Measurements from ENCODE around the gene PCDHB15. TPM values are rescaled to one million over a fixed set of nuclear protein-coding genes. Genes with fewer than 3 reads are reported as not detected.
"Not testable (repeated sequence)": the region's sequence is repeated elsewhere in the genome, so short reads cannot be mapped to it uniquely, and the experiment has no call there.

PCDHB15 gene
- total RNA-seq, 3 donors from 2014 or later = 0.08 TPM; not detected in 2

GRCh38 chr5:141224844-141225243 lies 20.4 kb upstream of the PCDHB15 start:
- H3K36me3 Mint-ChIP-seq (ENCODE audit: insufficient read depth) = not testable (repeated sequence)

GRCh38 chr5:141225421-141225820 lies 19.8 kb upstream of the PCDHB15 start:
- peaks cover 36% of the 10 kb centered on the region for H3K27me3 Mint-ChIP-seq (ENCODE audit: low read depth)
- ATAC-seq = not testable (repeated sequence)

More at GRCh38 chr5:141224844-141225243, 20.4 kb upstream of the PCDHB15 start:
- not testable (repeated sequence) for H3K4me3 Mint-ChIP-seq; ATAC-seq; H3K4me1 Mint-ChIP-seq (ENCODE audit: low read depth); DNase-seq
- H3K27me3 Mint-ChIP-seq (ENCODE audit: low read depth) = peaks cover 38% of the 10 kb centered on the region
- peaks cover 18% of the 10 kb centered on the region for H3K9me3 Mint-ChIP-seq

GRCh38 chr5:141234109-141234667 lies 11.0 kb upstream of the PCDHB15 start:
- Mint-ChIP-seq H3K36me3 (ENCODE audit: insufficient read depth) (peaks cover 5% of the 10 kb centered on the region), H3K4me1 (ENCODE audit: low read depth) (no peaks in the 10 kb centered on the region), H3K27me3 (ENCODE audit: low read depth) (peaks cover 35% of the 10 kb centered on the region), H3K4me3 (no peak overlapping the region), H3K9me3 (peaks cover 47% of the 10 kb centered on the region)
- ATAC-seq (no peak), DNase-seq (no peak)

More at GRCh38 chr5:141225421-141225820, 19.8 kb upstream of the PCDHB15 start:
- H3K9me3 Mint-ChIP-seq = peaks cover 15% of the 10 kb centered on the region
- not testable (repeated sequence) for H3K4me3 Mint-ChIP-seq; H3K36me3 Mint-ChIP-seq (ENCODE audit: insufficient read depth); DNase-seq; H3K4me1 Mint-ChIP-seq (ENCODE audit: low read depth)

DNA sequence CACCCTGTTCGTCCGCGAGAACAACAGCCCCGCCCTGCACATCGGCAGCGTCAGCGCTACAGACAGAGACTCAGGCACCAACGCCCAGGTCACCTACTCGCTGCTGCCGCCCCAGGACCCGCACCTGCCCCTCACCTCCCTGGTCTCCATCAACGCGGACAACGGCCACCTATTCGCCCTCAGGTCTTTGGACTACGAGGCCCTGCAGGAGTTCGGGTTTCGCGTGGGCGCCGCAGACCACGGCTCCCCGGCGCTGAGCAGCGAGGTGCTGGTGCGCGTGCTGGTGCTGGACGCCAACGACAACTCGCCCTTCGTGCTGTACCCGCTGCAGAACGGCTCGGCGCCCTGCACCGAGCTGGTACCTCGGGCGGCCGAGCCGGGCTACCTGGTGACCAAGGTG lies 9.3 kb upstream of the PCDHB15 start:
- H3K4me3 Mint-ChIP-seq; DNase-seq; H3K4me1 Mint-ChIP-seq (ENCODE audit: low read depth); ATAC-seq: not testable (repeated sequence)
- peaks cover 12% of the 10 kb centered on the region for H3K36me3 Mint-ChIP-seq (ENCODE audit: insufficient read depth)
- peaks cover 63% of the 10 kb centered on the region for H3K9me3 Mint-ChIP-seq
- peaks cover 53% of the 10 kb centered on the region for H3K27me3 Mint-ChIP-seq (ENCODE audit: low read depth)

GRCh38 chr5:141236516-141237313 lies 8.5 kb upstream of the PCDHB15 start:
- DNase-seq = no peak
- Mint-ChIP-seq H3K4me1 (ENCODE audit: low read depth) (no peaks in the 10 kb centered on the region), H3K36me3 (ENCODE audit: insufficient read depth) (peaks cover 12% of the 10 kb centered on the region), H3K4me3 (no peak overlapping the region), H3K9me3 (peaks cover 57% of the 10 kb centered on the region), H3K27me3 (ENCODE audit: low read depth) (peaks cover 56% of the 10 kb centered on the region)
- ATAC-seq = no peak

GRCh38 chr5:141241496-141241895 lies 3.7 kb upstream of the PCDHB15 start:
- ATAC-seq (no peak), DNase-seq (no peak)
- Mint-ChIP-seq H3K9me3 (peaks cover 53% of the 10 kb centered on the region), H3K4me3 (no peak overlapping the region), H3K4me1 (ENCODE audit: low read depth) (no peaks in the 10 kb centered on the region), H3K36me3 (ENCODE audit: insufficient read depth) (peaks cover 9% of the 10 kb centered on the region), H3K27me3 (ENCODE audit: low read depth) (peaks cover 60% of the 10 kb centered on the region)

- not testable (repeated sequence) for ATAC-seq; H3K4me3 Mint-ChIP-seq; H3K4me1 Mint-ChIP-seq (ENCODE audit: low read depth); DNase-seq; H3K36me3 Mint-ChIP-seq (ENCODE audit: insufficient read depth)
- H3K9me3 Mint-ChIP-seq = peaks cover 60% of the 10 kb centered on the region
- H3K27me3 Mint-ChIP-seq (ENCODE audit: low read depth) = peaks cover 31% of the 10 kb centered on the region
These were observed 1.8 kb downstream of the PCDHB15 start for GRCh38 chr5:141246971-141247370.

GRCh38 chr5:141247434-141247833 lies 2.2 kb downstream of the PCDHB15 start:
- not testable (repeated sequence) for H3K4me3 Mint-ChIP-seq; DNase-seq; H3K36me3 Mint-ChIP-seq (ENCODE audit: insufficient read depth); ATAC-seq; H3K4me1 Mint-ChIP-seq (ENCODE audit: low read depth)
- H3K9me3 Mint-ChIP-seq = peaks cover 62% of the 10 kb centered on the region
- peaks cover 27% of the 10 kb centered on the region for H3K27me3 Mint-ChIP-seq (ENCODE audit: low read depth)

GRCh38 chr5:141250576-141250975 lies 5.4 kb downstream of the PCDHB15 start:
- H3K27me3 Mint-ChIP-seq (ENCODE audit: low read depth) = peaks cover 9% of the 10 kb centered on the region
- DNase-seq (no peak), ATAC-seq (no peak)
- H3K36me3 Mint-ChIP-seq (ENCODE audit: insufficient read depth) = peaks cover 3% of the 10 kb centered on the region
- peaks cover 61% of the 10 kb centered on the region for H3K9me3 Mint-ChIP-seq
- no peak overlapping the region for H3K4me3 Mint-ChIP-seq
- H3K4me1 Mint-ChIP-seq (ENCODE audit: low read depth) = no peaks in the 10 kb centered on the region

DNA sequence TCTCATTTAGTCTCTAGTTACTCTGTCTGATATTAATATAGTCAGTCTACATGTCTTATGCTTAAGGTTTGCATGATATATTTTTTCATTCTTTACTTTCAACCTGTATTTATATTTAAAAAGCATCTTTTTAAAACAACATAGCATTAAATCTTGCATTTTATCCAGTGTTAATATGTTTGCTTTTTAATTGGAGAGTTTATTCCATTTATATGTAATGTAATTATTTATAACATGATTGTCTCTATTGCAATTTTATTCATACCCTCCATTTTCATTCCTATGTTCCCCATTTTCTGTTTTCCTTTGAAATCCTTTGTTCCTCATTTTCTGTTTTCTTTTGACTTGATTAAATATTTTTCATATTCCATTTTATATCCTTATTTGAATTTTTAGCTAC lies 13.3 kb downstream of the PCDHB15 start:
- Mint-ChIP-seq H3K36me3 (ENCODE audit: insufficient read depth) (peaks cover 17% of the 10 kb centered on the region), H3K27me3 (ENCODE audit: low read depth) (no peaks in the 10 kb centered on the region), H3K4me3 (no peak overlapping the region), H3K4me1 (ENCODE audit: low read depth) (no peaks in the 10 kb centered on the region), H3K9me3 (peaks cover 60% of the 10 kb centered on the region)
- no peak for DNase-seq
- no peak for ATAC-seq

DNA sequence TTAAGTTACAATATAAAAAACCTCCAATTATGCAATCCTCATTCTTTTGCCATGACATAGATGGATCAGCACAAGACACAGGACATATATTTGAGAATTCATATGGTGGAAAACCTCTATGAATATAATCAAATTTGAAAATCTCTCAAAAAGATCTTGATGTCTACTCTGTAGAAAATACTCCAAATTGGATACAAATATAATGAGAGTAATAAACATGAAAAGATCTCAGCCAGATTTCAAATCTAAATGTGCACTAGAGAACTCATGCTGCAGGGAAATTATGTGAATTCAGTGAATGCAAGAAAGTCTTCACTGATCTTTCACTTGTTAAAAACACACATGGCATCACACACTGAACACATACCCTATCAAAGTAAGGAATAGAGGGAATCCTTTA lies 13.8 kb downstream of the PCDHB15 start:
- H3K4me3 Mint-ChIP-seq = no peak overlapping the region
- no peaks in the 10 kb centered on the region for H3K4me1 Mint-ChIP-seq (ENCODE audit: low read depth)
- DNase-seq (no peak), ATAC-seq (no peak)
- H3K27me3 Mint-ChIP-seq (ENCODE audit: low read depth) = no peaks in the 10 kb centered on the region
- H3K9me3 Mint-ChIP-seq = peaks cover 63% of the 10 kb centered on the region
- peaks cover 18% of the 10 kb centered on the region for H3K36me3 Mint-ChIP-seq (ENCODE audit: insufficient read depth)

DNA sequence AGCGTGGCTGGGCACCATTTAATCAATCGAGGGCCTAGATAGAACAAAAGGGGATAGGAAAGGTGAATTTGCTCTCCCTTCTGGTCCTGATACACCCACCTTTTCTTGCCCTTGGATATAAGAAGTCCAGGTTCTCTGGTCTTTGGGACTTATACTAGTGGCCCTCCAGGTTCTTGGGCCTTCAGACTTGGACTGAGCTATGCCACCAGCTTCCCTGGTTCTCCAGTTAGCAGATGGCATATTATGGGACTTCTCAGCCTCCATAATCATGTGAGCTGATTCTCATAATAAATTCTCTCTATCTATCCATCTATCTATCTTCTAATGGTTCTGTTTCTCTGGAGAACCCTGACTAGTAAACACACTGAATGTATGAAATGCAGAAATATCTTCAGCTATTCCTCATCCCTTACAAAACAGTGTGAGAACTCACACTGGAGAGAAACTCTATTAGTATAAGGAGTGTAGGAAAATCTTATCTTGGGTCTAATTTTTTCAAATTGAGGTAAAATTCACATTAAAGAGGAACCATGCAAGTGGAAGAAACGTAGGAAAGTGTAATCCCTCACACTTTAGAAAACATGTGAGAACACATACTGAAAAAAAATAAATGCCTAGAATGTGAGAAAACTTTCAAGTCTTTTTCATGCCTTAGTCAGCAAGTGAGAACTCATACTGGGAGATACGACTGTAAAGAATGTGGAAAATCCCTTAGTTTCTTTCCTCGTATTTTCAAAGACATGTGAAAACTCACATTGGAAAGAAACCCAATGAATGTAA lies 15.5 kb downstream of the PCDHB15 start:
- peaks cover 21% of the 10 kb centered on the region for H3K36me3 Mint-ChIP-seq (ENCODE audit: insufficient read depth)
- no peak for ATAC-seq
- no peak for DNase-seq
- H3K9me3 Mint-ChIP-seq = peaks cover 58% of the 10 kb centered on the region
- no peaks in the 10 kb centered on the region for H3K27me3 Mint-ChIP-seq (ENCODE audit: low read depth)
- H3K4me3 Mint-ChIP-seq = no peak overlapping the region
- no peaks in the 10 kb centered on the region for H3K4me1 Mint-ChIP-seq (ENCODE audit: low read depth)

- H3K27me3 Mint-ChIP-seq (ENCODE audit: low read depth) = no peaks in the 10 kb centered on the region
- ATAC-seq = no peak
- H3K9me3 Mint-ChIP-seq = peaks cover 58% of the 10 kb centered on the region
- H3K4me3 Mint-ChIP-seq = no peak overlapping the region
- H3K4me1 Mint-ChIP-seq (ENCODE audit: low read depth) = no peaks in the 10 kb centered on the region
- peaks cover 27% of the 10 kb centered on the region for H3K36me3 Mint-ChIP-seq (ENCODE audit: insufficient read depth)
- DNase-seq = no peak
These were observed 16.0 kb downstream of the PCDHB15 start for GRCh38 chr5:141261238-141261546.

DNA sequence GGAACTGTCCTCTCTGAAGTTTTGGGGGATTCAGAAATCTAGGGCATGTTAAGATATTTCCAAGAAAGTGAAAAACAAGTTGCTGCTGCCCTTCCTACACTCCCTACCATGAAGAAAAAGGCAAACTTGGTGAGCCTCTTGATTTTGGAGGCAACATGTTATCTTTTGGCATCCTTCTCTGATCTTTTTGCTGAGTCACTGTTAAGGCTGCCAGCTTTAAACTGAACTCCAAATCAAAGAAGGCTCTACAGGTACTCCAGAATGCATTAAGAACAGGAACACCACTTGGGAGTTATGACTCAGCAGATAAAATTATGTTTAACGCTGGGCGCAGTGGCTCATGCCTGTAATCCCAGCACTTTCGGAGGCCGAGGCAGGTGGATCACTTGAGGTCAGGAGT lies 24.0 kb downstream of the PCDHB15 start:
- no peaks in the 10 kb centered on the region for H3K27me3 Mint-ChIP-seq (ENCODE audit: low read depth)
- no peak for DNase-seq
- peaks cover 68% of the 10 kb centered on the region for H3K9me3 Mint-ChIP-seq
- H3K36me3 Mint-ChIP-seq (ENCODE audit: insufficient read depth) = peaks cover 29% of the 10 kb centered on the region
- no peak for ATAC-seq
- no peak overlapping the region for H3K4me3 Mint-ChIP-seq
- no peaks in the 10 kb centered on the region for H3K4me1 Mint-ChIP-seq (ENCODE audit: low read depth)
